Smooth muscle cell (in vitro differentiated cells): ENCODE measurements around the gene PDGFD. TPM values are rescaled to one million over a fixed set of nuclear protein-coding genes. Genes with fewer than 3 reads are reported as not detected.

Experiments
- DNase-seq: peaks from one replicate; lab custom pipeline; 2025; ENCODE audit not compliant: unreplicated experiment; lab: John Stamatoyannopoulos, UW
- H2AFZ ChIP-seq: fragments of 200-600 bp; sonication (generic); 2 replicates; pipeline ENCODE4 v1.6.0; 2016; ENCODE audit warnings: antibody characterized with exemption, low read depth, mild to moderate bottlenecking
- H3F3A ChIP-seq: fragments of 200-600 bp; sonication (generic); 2 replicates; pipeline ENCODE4 v1.6.0; 2017; ENCODE audit warnings: antibody characterized with exemption, low read depth
- H3K27ac ChIP-seq: fragments of 200-600 bp; sonication (generic); 2 replicates; pipeline ENCODE4 v1.5.1; 2016; ENCODE audit warnings: low read depth, mild to moderate bottlenecking
- H3K27me3 ChIP-seq: fragments of 200-600 bp; sonication (generic); 2 replicates; pipeline ENCODE4 v1.6.1; 2016; ENCODE audit warnings: low read depth, mild to moderate bottlenecking
- H3K36me3 ChIP-seq: fragments of 200-600 bp; sonication (generic); 2 replicates; pipeline ENCODE4 v1.5.1; 2016; ENCODE audit warnings: low read depth
- H3K4me1 ChIP-seq: fragments of 200-600 bp; sonication (generic); 2 replicates; pipeline ENCODE4 v1.5.1; 2016; ENCODE audit warnings: low read depth
- H3K4me2 ChIP-seq: fragments of 200-600 bp; sonication (generic); 2 replicates; pipeline ENCODE4 v1.6.0; 2016; ENCODE audit warnings: mild to moderate bottlenecking
- H3K4me3 ChIP-seq: fragments of 200-600 bp; sonication (generic); 2 replicates; pipeline ENCODE4 v1.5.1; 2016; ENCODE audit warnings: mild to moderate bottlenecking
- H3K79me2 ChIP-seq: fragments of 200-600 bp; sonication (generic); 2 replicates; pipeline ENCODE4 v1.6.0; 2016; ENCODE audit warnings: low read depth, mild to moderate bottlenecking
- H3K9ac ChIP-seq: fragments of 200-600 bp; sonication (generic); 2 replicates; pipeline ENCODE4 v1.6.0; 2016; ENCODE audit warnings: low read depth
- H3K9me3 ChIP-seq: fragments of 200-600 bp; sonication (generic); replicated peaks from 2 replicates; pipeline ENCODE4 v1.5.1; 2016; ENCODE audit warnings: low read depth
- H4K20me1 ChIP-seq: fragments of 200-600 bp; sonication (generic); 2 replicates; pipeline ENCODE4 v1.6.0; 2016; ENCODE audit warnings: low read depth
- CTCF ChIP-seq: fragments of 200-600 bp; sonication (generic); IDR thresholded peaks from 2 replicates; pipeline ENCODE4 v1.5.1; 2017; ENCODE audit warnings: borderline replicate concordance, mild to moderate bottlenecking, antibody characterized with exemption; ENCODE audit not compliant: insufficient read depth, poor library complexity, severe bottlenecking
- WGBS: methylation state at CpG from one replicate; pipeline ENCODE4 v1.1.7; 2016; ENCODE audit warnings: low lambda C conversion rate; 5-methylcytosine and 5-hydroxymethylcytosine counted together
- polyA plus RNA-seq: library from polyadenylated mRNA; unstranded; fragments of >200 nt; fragmentation: Nextera tagmentation; extraction: Ambion mirVana; gene quantifications from 2 replicates; pipeline ENCODE4 v1.2.1, GENCODE V29; 2016
- total RNA-seq: library from RNA; depleted of rRNA; stranded (reverse); fragments of >200 nt; gene quantifications from 2 replicates; pipeline ENCODE4 v1.2.3, GENCODE V29; 2014

The PDGFD gene
- total and polyA plus RNA-seq, 2 experiments from 2014 or later = 1.5 to 10.0 TPM

GRCh38 chr11:103888541-103888951 lies 275.4 kb downstream of the PDGFD start:
- Histone ChIP-seq H3K4me3 (no peak overlapping the region), H2AFZ (no peak overlapping the region), H3K27me3 (no peaks in the 10 kb centered on the region), H3K4me2 (no peak overlapping the region), H4K20me1 (no peaks in the 10 kb centered on the region), H3K79me2 (no peaks in the 10 kb centered on the region), H3F3A (no peaks in the 10 kb centered on the region), H3K4me1 (no peaks in the 10 kb centered on the region), H3K27ac (peak overlapping the region; percentile 44), H3K9ac (no peak overlapping the region), H3K9me3 (no peaks in the 10 kb centered on the region), H3K36me3 (no peaks in the 10 kb centered on the region)
- no peak for DNase-seq
- no peak for TF ChIP-seq CTCF

GRCh38 chr11:103887001-103887658 lies 276.8 kb downstream of the PDGFD start:
- 54% methylated on average over 6 of the region's 6 CpGs for WGBS
- no peaks in the 10 kb centered on the region for H3K27me3 ChIP-seq

GRCh38 chr11:103883856-103884255 lies 280.1 kb downstream of the PDGFD start:
- no peak overlapping the region for H3K4me2 ChIP-seq
- no peaks in the 10 kb centered on the region for H3F3A ChIP-seq
- DNase-seq = no peak
- 78% methylated on average over 1 of the region's 1 CpG for WGBS
- no peak overlapping the region for H3K27ac ChIP-seq
- no peaks in the 10 kb centered on the region for H3K79me2 ChIP-seq
- no peaks in the 10 kb centered on the region for H3K36me3 ChIP-seq
- no peaks in the 10 kb centered on the region for H3K9me3 ChIP-seq
- TF ChIP-seq CTCF = no peak
- no peaks in the 10 kb centered on the region for H3K4me1 ChIP-seq
- no peaks in the 10 kb centered on the region for H4K20me1 ChIP-seq
- H2AFZ ChIP-seq = no peak overlapping the region
- H3K27me3 ChIP-seq = no peaks in the 10 kb centered on the region
- no peak overlapping the region for H3K9ac ChIP-seq
- H3K4me3 ChIP-seq = no peak overlapping the region

More at GRCh38 chr11:103887001-103887658, 276.8 kb downstream of the PDGFD start:
- H3K9ac ChIP-seq = no peak overlapping the region
- no peak for DNase-seq
- no peak for TF ChIP-seq CTCF
- H3K4me2 ChIP-seq = no peak overlapping the region
- no peaks in the 10 kb centered on the region for H4K20me1 ChIP-seq
- H3K9me3 ChIP-seq = no peaks in the 10 kb centered on the region
- no peaks in the 10 kb centered on the region for H3K79me2 ChIP-seq
- H3K4me1 ChIP-seq = no peaks in the 10 kb centered on the region
- no peaks in the 10 kb centered on the region for H3F3A ChIP-seq
- no peak overlapping the region for H3K4me3 ChIP-seq
- H3K27ac ChIP-seq = no peak overlapping the region
- no peak overlapping the region for H2AFZ ChIP-seq
- H3K36me3 ChIP-seq = no peaks in the 10 kb centered on the region

GRCh38 chr11:103883291-103883690 lies 280.7 kb downstream of the PDGFD start:
- Histone ChIP-seq H3K9me3 (no peaks in the 10 kb centered on the region), H2AFZ (no peak overlapping the region), H3K4me1 (no peaks in the 10 kb centered on the region), H3K9ac (no peak overlapping the region), H3K4me3 (no peak overlapping the region), H3K27ac (no peak overlapping the region), H3K79me2 (no peaks in the 10 kb centered on the region), H3K4me2 (no peak overlapping the region), H3F3A (no peaks in the 10 kb centered on the region), H3K36me3 (no peaks in the 10 kb centered on the region), H3K27me3 (no peaks in the 10 kb centered on the region), H4K20me1 (no peaks in the 10 kb centered on the region)
- WGBS = 98% methylated on average over 2 of the region's 2 CpGs
- TF ChIP-seq CTCF = no peak
- no peak for DNase-seq
